HS-27A (cell line): ENCODE data around the gene PGLYRP2.

Experiments used
- DNase-seq: peaks from one replicate; pipeline ENCODE4 v3.0.0-alpha.2; 2012; ENCODE audit warnings: low read depth, missing footprints

The PGLYRP2 gene

GRCh38 chr19:15456441-15456840, 22.9 kb downstream of the PGLYRP2 start:
- DNase-seq, result no peak

GRCh38 chr19:15455996-15456395, 23.3 kb downstream of the PGLYRP2 start:
- no peak for DNase-seq

DNA sequence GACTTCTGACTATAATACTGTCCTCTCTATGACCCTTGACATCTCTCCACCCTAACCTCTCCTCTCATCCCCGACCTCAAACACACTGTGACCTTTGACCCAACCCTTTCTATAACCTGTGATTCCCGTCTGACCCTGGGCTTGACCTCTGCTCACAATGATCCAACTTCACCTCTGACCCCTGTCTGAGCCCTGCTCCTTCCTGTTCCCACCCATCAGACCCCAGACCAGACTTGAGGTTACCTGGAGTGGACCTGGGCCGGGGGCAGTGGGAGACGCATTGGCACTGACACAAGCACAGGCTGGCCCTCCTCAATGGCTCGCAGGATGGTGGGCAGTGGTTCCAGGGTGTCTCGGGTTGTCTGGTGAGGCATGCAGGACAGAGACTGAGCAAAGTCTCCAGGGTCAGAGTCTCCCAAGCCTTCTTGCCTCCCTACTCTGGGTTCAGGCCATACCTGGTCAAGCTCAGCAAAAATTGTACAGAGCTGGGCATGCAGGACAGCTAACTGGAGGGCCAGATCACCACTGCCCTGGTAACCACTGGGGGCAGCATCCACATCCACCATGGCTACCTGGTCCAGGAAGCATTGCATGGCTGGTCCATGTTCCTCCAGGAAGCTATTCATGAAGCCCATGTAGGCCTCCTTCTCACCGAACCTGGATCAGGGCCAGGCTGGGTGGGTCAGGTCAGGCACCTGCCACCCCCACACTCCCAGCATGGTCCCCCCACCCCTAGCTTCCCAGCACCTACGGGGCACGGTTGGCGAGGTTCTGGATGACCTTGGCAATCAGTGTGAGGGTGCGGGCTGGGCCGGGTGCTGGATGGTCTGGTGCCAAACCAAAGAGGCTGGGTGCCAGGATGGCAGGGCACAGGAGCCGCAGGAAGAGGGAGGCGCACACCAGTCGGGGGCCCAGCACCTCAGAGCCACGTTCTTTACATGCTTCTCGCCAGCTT, 25.1 kb downstream of the PGLYRP2 start:
- DNase-seq, result no peak

- no peak for DNase-seq
These were observed 26.2 kb downstream of the PGLYRP2 start for GRCh38 chr19:15453091-15453578.

- no peak for DNase-seq
These were observed 26.9 kb downstream of the PGLYRP2 start for GRCh38 chr19:15452111-15453047.

DNA sequence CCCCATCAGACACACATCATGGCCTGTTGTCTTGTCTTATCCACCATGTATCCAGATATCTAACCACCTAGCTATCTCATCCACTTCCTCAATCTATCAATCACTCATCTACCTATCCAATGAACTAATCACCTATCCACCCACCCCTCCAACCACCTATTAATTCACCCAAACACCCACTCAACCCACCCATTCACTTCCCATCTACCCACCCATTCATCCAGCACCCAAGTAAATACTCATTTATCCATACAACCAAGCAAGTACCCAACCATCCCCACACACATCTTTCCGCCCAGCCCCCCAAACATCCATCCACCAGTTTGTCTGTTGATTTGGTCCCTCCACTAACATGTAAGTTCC, 28.8 kb downstream of the PGLYRP2 start:
- no peak for DNase-seq

DNA sequence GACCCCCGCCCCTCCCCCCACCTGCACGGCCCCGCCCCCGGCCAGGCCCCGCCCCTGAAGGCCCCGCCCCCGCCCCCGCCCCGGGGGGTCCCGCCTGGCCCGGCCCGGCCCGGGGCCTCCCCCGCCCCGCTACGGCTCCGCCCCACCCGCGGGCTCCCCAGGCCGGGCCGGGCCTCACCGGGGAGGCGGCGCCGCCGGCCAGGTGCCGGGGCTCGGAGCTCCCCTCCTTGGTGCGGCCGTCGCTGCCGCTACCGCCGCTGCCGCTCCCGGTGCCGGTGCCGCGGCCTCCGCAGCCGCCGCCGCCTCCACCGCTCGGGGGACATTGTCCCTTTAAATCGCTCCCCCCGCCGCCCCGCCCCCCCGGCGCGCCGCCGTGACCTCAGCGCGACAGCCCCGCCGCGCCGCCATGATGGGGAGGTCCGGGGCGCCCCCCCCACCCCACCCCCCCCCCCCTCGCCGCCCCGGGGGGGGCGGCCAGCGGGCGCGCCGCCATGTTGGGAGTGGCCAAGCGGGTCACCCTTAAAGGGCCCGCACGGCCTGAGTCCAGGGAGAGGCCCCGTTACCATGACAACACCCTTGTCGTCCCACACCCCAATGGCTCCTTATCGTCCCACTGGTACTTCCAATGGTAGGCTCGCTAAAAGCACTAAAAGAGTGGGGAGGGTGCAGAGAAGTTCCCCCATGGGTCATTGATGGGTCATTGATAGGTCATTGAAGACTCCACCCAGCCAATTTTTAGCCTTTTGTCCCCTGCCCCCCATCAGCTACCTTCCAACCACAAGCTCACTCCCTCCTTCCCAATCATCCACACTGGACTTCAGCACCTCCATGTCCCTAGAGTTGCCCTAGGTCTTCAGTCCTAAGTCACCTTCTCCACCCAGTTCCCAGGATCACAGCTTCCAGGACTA, 29.4 kb downstream of the PGLYRP2 start, which contains the start of gene WIZ:
Gene WIZ, minus strand, starts transcription at position 337 of the 908 bp plus-strand sequence. CDS start 1,649 bp downstream, outside the sequence.
- no peak for DNase-seq

DNA sequence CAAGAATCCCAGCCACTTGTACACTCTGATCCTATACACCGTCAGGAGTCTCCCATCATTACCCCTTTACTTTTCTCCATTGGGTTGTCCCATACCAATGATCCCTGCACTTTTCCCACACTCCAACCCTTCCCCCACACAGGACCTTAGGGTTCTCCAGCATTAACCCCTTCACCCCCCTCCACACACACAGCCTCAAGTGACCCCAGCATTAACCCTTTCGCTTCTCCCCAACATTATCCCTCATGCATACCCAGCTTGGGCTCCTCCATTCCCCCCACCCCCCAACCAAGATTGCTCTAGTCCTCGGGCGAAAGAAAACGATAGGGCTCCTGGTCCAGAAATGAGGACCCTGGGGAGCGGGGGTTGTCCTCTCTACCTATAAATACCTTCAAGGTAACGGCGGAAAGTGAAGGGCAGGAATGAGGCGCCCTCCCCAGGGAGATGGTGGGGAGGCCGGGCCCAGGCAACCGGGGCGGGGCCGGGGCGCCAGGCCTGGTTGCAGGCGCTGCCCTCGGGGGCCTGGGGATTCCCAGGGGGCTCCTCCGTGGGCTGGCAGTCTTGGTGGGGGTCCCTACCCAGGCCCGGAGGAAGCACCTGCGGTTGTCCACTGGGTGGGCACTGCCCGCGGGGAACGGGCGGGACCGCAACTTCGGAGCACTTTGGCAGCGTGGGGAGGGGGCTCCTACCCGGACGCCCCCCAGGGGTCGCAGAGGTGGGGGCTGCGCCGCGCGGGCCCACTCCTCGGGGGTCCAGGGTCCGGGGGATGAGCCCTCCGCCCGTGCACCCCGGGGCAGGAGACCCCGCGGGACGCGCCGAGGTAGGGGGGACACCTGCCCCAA, 30.3 kb downstream of the PGLYRP2 start:
- DNase-seq, result no peak

DNA sequence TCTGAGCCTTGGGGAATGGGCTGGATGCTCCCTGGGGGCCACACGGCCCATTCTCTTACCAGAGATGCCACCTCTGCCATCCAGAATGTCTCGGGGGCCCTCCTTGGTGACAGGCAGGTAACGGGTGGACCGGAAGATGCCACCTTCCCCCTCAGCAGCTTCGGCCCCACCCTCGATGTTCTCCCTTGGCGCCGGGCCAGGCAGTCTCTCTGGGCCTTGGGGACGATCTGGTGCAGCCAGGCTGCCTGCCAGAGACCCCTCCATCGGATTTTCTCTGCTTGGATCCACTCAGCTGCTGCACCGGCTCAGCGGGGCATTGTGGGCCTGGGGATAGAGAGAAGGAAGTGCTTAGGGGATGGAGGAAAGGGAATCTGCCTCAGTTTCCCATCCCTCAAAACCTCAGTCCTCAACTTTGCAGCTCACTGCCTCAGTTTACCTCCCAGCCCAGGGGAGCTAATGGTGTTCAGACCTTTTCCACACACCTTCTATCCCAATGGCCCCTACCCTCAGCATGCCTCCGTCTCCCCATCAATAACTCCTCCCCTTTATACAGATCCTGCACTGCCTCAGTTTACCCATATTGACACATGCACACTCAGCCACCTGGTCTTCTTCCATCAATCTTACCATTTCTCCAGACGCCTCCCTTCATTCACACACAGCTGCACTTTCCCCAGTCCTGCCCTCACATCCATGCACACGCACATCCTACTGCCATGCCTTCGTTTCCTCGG, 31.1 kb downstream of the PGLYRP2 start:
- DNase-seq, result no peak

DNA sequence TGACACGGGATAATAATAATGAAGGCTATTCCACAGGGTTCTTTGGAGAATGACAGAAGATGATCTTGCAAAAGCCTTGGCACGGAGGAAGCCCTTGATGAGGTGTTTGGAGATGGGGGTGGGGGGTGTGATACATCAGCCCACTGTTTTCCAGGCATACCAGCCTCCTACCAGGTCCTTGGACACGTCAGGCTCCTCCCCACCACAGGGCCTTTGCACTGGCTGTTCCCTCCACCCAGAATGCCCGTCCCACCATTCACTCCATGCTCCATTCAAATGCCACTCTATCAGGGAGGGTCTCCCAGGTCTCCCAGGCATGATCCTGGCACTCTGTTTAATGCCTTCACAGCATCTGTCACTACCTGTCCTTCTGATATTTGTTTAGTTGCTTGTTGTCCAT, 32.2 kb downstream of the PGLYRP2 start:
- DNase-seq, result no peak

- DNase-seq, result no peak
These were observed 33.4 kb downstream of the PGLYRP2 start for GRCh38 chr19:15445807-15446376.

DNA sequence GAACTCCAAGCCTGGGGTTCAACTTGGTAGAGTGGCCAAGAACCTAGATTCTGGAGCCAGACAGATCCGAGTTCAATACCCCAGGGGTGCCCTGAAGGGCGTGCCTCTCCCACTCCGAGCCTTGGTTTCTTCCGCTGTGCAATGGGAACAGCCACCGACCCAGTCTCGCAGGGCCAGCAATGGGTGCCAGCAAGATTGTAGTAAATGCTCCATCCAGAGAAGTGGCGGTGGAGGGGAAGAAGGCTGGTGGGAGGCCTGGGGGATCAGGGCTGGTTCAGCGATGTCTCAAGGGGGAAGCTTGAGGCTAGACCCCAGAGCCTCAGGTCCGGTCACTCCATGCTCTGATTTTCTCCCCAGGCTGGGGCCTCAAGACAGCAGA, 34.1 kb downstream of the PGLYRP2 start:
- no peak for DNase-seq

DNA sequence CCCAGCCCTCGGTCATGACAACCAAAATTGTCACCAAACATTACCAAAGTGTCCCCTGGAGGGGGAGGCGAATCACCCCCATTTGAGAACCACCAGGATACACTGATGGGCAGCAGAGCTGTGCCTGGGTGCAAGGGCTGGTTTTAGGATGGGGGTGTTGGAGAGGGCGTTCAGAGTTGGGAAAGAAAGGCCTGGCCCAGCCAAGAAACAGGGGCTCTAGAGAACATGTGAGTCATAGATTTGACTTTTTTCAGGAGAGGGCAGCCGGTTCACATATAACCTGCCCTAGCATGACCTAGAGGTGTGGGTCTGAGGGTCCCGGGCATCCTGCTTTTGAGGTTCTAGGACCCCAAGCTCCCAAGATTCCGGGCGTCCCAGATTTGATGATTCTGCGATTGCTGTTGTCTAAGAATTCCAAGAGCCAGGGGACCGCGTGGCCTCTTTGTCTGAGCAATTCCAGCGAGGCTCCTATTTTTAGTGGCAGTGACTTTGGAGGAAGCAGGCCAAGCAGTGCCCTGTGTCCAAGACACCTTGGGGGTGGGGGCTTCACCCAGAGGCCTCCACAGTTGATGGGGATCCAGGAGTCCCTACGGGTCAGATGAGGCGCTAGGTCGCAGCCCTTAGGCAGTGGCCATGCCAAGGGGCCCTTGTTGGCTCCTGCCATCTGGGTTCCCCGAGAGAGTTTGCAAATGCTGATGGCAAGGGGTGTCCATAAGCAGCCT, 34.6 kb downstream of the PGLYRP2 start:
- DNase-seq, result no peak

DNA sequence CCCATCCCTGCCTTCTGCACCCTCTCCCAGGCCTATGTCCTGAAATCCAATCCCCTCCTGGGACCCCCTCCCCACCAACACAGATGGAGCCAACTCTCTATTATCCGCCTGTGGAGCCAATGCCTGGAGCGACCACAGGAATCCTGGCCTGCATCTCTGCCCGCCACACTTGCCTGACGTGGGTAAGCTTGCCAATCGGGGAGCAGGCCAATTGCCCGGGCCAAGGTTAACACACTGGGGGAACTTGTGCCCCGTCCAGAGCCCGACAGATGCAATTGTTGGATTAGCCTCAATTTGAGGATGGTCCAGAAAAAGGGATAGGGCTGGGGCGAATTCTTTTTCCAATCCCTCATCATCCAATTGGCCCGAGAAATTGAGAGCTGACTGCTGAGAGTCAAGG, 35.5 kb downstream of the PGLYRP2 start:
- no peak for DNase-seq

DNA sequence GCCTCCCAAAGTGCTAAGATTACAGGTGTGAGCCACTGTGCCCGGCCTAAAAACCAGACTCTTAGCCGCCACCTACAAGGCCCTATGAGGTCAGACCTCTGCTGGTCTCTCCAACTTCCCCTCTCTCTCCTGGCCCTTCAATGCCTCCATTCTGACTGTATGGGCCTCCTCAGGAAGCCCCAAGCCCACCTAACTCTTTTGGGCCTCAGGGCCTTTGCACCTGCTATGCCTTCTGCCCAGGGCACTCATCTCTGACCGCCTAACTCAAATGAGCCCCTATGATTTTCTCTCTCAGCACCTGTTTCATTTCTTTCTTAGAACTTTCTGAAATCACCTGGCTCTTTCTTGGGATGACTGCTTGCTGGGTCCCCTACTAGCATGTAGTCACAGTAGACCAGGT, 36.0 kb downstream of the PGLYRP2 start:
- no peak for DNase-seq

GRCh38 chr19:15442142-15442920, 37.0 kb downstream of the PGLYRP2 start:
- no peak for DNase-seq

DNA sequence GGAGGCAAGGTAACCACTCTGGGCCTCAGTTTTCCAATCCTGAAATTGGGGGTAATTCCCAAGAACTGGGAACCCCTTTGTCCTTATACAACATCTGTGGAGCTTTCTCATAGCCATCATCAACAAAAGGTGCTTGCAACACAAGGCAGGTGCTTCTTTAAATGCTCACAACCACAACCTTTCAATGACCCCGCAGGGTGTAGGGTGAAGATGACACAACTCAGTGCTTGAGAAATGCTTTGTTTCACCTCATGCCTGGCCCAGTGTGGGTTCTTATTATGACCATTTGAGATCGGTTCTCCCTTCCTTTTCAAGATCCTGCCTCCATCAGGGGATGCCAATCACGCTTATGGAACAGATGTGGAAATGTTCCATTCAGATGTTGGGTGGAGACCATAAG, 38.0 kb downstream of the PGLYRP2 start:
- no peak for DNase-seq
